ENCODE data around the gene SSU72.

- TF ChIP-seq, protein P1, sequence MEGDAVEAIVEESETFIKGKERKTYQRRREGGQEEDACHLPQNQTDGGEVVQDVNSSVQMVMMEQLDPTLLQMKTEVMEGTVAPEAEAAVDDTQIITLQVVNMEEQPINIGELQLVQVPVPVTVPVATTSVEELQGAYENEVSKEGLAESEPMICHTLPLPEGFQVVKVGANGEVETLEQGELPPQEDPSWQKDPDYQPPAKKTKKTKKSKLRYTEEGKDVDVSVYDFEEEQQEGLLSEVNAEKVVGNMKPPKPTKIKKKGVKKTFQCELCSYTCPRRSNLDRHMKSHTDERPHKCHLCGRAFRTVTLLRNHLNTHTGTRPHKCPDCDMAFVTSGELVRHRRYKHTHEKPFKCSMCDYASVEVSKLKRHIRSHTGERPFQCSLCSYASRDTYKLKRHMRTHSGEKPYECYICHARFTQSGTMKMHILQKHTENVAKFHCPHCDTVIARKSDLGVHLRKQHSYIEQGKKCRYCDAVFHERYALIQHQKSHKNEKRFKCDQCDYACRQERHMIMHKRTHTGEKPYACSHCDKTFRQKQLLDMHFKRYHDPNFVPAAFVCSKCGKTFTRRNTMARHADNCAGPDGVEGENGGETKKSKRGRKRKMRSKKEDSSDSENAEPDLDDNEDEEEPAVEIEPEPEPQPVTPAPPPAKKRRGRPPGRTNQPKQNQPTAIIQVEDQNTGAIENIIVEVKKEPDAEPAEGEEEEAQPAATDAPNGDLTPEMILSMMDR (IDR thresholded peaks at IDR 0.05): no peak
- no peak for TF ChIP-seq POLR2A (IDR thresholded peaks at IDR 0.05)
- no peak for TF ChIP-seq POLR2AphosphoS5 (IDR thresholded peaks at IDR 0.05)
- no peak for TF ChIP-seq EP300 (IDR thresholded peaks at IDR 0.05)
These were observed 47.5 kb upstream of the SSU72 start for GRCh38 chr1:1622010-1622787.
